ENCODE results near the gene KLHL13. TPM values are rescaled to one million over a fixed set of nuclear protein-coding genes. Genes with fewer than 3 reads are reported as not detected.

Gene KLHL13
- total and polyA plus RNA-seq, 10 of the 15 experiments (the other 5 are each of a cell fraction or from before 2014, with no cell fraction given): 8.2 to 34.1 (median 13.8) TPM

GRCh38 chrX:117895418-117895817 lies 221.2 kb downstream of the KLHL13 start (continued):
- no peak for TF ChIP-seq USF1 (IDR thresholded peaks at IDR 0.05; ENCODE audit: borderline replicate concordance, extremely low read length, insufficient read depth, low read depth, low read length)
- no peak for TF ChIP-seq ZBTB11 (CRISPR knock-in tag; IDR thresholded peaks at IDR 0.05)
- peak; percentile 69; the same call in 1 of the 2 replicates for TF ChIP-seq MEF2A (IDR thresholded peaks at IDR 0.05; ENCODE audit: insufficient read depth, low read depth, low read length)
- no peak for TF ChIP-seq JUND (IDR thresholded peaks at IDR 0.05; ENCODE audit: low read depth, low read length)
- TF ChIP-seq CHD4 (IDR thresholded peaks at IDR 0.05): no peak
- TF ChIP-seq KLF5 (IDR thresholded peaks at IDR 0.05; ENCODE audit: partially characterized antibody): no peak
- TF ChIP-seq BCLAF1 (IDR thresholded peaks at IDR 0.05): no peak
- peak; percentile 66 for TF ChIP-seq EED (IDR thresholded peaks at IDR 0.05; ENCODE audit: low read depth)
- TF ChIP-seq ETV6 (conservative IDR thresholded peaks at IDR 0.05 in 1 of 2, IDR thresholded peaks at IDR 0.05 in 1 of 2; ENCODE audit: borderline replicate concordance in 1 of 2, low read depth in 1 of 2): no peak
- no peak for TF ChIP-seq KDM1A (IDR thresholded peaks at IDR 0.05; ENCODE audit: borderline replicate concordance)
- TF ChIP-seq DPF2 (IDR thresholded peaks at IDR 0.05): no peak
- no peak for TF ChIP-seq RB1 (IDR thresholded peaks at IDR 0.05; ENCODE audit: borderline replicate concordance)
- no peak for TF ChIP-seq ZNF217 (IDR thresholded peaks at IDR 0.05)
- TF ChIP-seq NFIC (IDR thresholded peaks at IDR 0.05; ENCODE audit: low read depth, low read length): peak; percentile 94
- TF ChIP-seq GATAD2B (conservative IDR thresholded peaks at IDR 0.05; ENCODE audit: low read depth): no peak
- no peak for TF ChIP-seq SMAD5 (IDR thresholded peaks at IDR 0.05; ENCODE audit: low read depth)
- no peak for TF ChIP-seq IRF4 (IDR thresholded peaks at IDR 0.05; ENCODE audit: low read depth, low read length)
- no peak for TF ChIP-seq RFX5 (IDR thresholded peaks at IDR 0.05; ENCODE audit: low read depth, low read length)
- 0 out of 2 replicates have a peak, but pooled peaks have one; percentile 34 for TF ChIP-seq ATF2 (IDR thresholded peaks at IDR 0.05; ENCODE audit: low read length)
- no peak for TF ChIP-seq SMC3 (IDR thresholded peaks at IDR 0.05; ENCODE audit: borderline replicate concordance, low read length)
- peak; percentile 97 for TF ChIP-seq RUNX3 (IDR thresholded peaks at IDR 0.05; ENCODE audit: low read length)
- TF ChIP-seq BHLHE40 (IDR thresholded peaks at IDR 0.05; ENCODE audit: borderline replicate concordance in 1 of 2, low read depth in 2 of 2, low read length in 1 of 2): no peak
- no peak for TF ChIP-seq NFYB (IDR thresholded peaks at IDR 0.05; ENCODE audit: insufficient read depth, low read depth, low read length)

All from GM12878 (cell line).